K562 (cell line): ENCODE results near the gene ITPA.

Experiments used
- BRCA1 ChIP-seq, 2 experiments: fragments of 450-650 bp in 1 of 2; sonication (generic) in 1 of 2; formaldehyde crosslinking in 1 of 2; IDR thresholded peaks; 2 replicates each; pipeline versions ENCODE4 v1.5.0 to v1.6.1; 2017 to 2020; ENCODE audit warnings: mild to moderate bottlenecking in 1 of 2, missing genetic modification reagents in 1 of 2
- E2F5 ChIP-seq: sonication (generic); formaldehyde crosslinking; IDR thresholded peaks from 2 replicates; pipeline ENCODE4 v1.8.0; 2022; ENCODE audit warnings: mild to moderate bottlenecking, missing genetic modification reagents
- MNT ChIP-seq, 2 experiments: fragments of 450-650 bp; conservative IDR thresholded peaks; 2 replicates each; pipeline ENCODE4 v1.6.1; 2017; ENCODE audit warnings: mild to moderate bottlenecking in 2 of 2, moderate library complexity in 2 of 2
- NCOA2 ChIP-seq, 2 experiments: fragments of 450-650 bp; IDR thresholded peaks; 2 replicates each; pipeline ENCODE4 v1.6.1; 2018; ENCODE audit warnings: mild to moderate bottlenecking in 2 of 2, moderate library complexity in 1 of 2; ENCODE audit not compliant: partially characterized antibody in 2 of 2
- REST ChIP-seq, 2 experiments: fragments of 450-650 bp; formaldehyde crosslinking in 1 of 2; IDR thresholded peaks; 2 replicates each; pipeline versions ENCODE4 v1.4.0 to v1.6.1; 2014 to 2020; ENCODE audit warnings: mild to moderate bottlenecking in 2 of 2, borderline replicate concordance in 1 of 2, low read depth in 1 of 2
- SMARCC2 ChIP-seq: fragments of 450-650 bp; IDR thresholded peaks from 2 replicates; pipeline ENCODE4 v1.6.1; 2017; ENCODE audit warnings: antibody characterized with exemption, moderate library complexity, mild to moderate bottlenecking, low read depth

GRCh38 chr20:3255728-3256127, 46.4 kb downstream of the ITPA start:
- TF ChIP-seq NCOA2 (IDR thresholded peaks at IDR 0.05; ENCODE audit: partially characterized antibody in 2 of 2) (no peak), REST (IDR thresholded peaks at IDR 0.05; ENCODE audit: borderline replicate concordance) (no peak), REST (CRISPR knock-in tag; IDR thresholded peaks at IDR 0.05; ENCODE audit: low read depth) (no peak), BRCA1 (IDR thresholded peaks at IDR 0.05) (no peak), BRCA1 (CRISPR knock-in tag; IDR thresholded peaks at IDR 0.05) (no peak), E2F5 (CRISPR knock-in tag) (no peak), MNT (conservative IDR thresholded peaks at IDR 0.05) (no peak), SMARCC2 (no peak)
